H1 (cell line): Measurements from ENCODE around the gene SYTL2. TPM values are rescaled to one million over a fixed set of nuclear protein-coding genes. Genes with fewer than 3 reads are reported as not detected.
A peak's percentile ranks its signal among the peaks of the same experiment; 100 is the strongest.

Source experiments
- CTCF ChIA-PET: fragments of 300-600 bp; sonication (Branson Sonifier 250); formaldehyde crosslinking; loops from one replicate; lab custom pipeline; 2021; ENCODE audit not compliant: partially characterized antibody; lab: Charles Lee
- POLR2A ChIA-PET: fragments of 300-600 bp; sonication (Branson Sonifier 250); formaldehyde crosslinking; loops from one replicate; lab custom pipeline; 2021; ENCODE audit warnings: inconsistent platforms; ENCODE audit not compliant: partially characterized antibody; lab: Charles Lee
- DNase-seq, 2 experiments: peaks; one replicate each; pipeline versions ENCODE4 v3.0.0 to v3.0.0-alpha.2; 2010 to 2022; ENCODE audit warnings: low spot score in 2 of 2, low read depth in 1 of 2, mixed read lengths in 1 of 2
- FAIRE-seq: peaks from 2 replicates; lab custom pipeline; 2011; peaks lifted over from hg19 to GRCh38; lab: Jason Lieb, UNC
- H2AFZ ChIP-seq: 2 replicates; pipeline ENCODE4 v1.8.1; 2012; ENCODE audit warnings: low read length, inconsistent platforms
- H2AK5ac ChIP-seq: 2 replicates; pipeline ENCODE4 v1.6.1; 2013; ENCODE audit warnings: low read depth, low read length
- H2BK120ac ChIP-seq: replicated peaks from 2 replicates; pipeline ENCODE3; 2013; ENCODE audit warnings: low read depth, low read length, inconsistent platforms
- H2BK12ac ChIP-seq: 2 replicates; pipeline ENCODE4 v1.6.1; 2013; ENCODE audit warnings: low read depth, low read length
- H2BK15ac ChIP-seq: 2 replicates; pipeline ENCODE4 v1.6.1; 2013; ENCODE audit warnings: low read length
- H2BK20ac ChIP-seq: 2 replicates; pipeline ENCODE4 v1.6.1; 2013; ENCODE audit warnings: low read length
- H2BK5ac ChIP-seq: 2 replicates; pipeline ENCODE4 v1.6.1; 2013; ENCODE audit warnings: low read depth, low read length
- H3K14ac ChIP-seq: 2 replicates; pipeline ENCODE4 v1.6.1; 2013; ENCODE audit warnings: inconsistent platforms; ENCODE audit not compliant: insufficient read length
- H3K18ac ChIP-seq: 2 replicates; pipeline ENCODE4 v1.6.1; 2013; ENCODE audit warnings: low read length; ENCODE audit errors: extremely low read depth
- H3K23ac ChIP-seq: 2 replicates; pipeline ENCODE4 v1.6.1; 2013; ENCODE audit warnings: inconsistent platforms; ENCODE audit not compliant: insufficient read length
- H3K23me2 ChIP-seq: 2 replicates; pipeline ENCODE4 v1.6.1; 2013; ENCODE audit warnings: low read depth, low read length
- H3K27ac ChIP-seq: 2 replicates; pipeline ENCODE4 v1.6.1; 2011; ENCODE audit warnings: low read depth, low read length, inconsistent platforms
- H3K27me3 ChIP-seq, 4 experiments: replicated peaks in 1 of 4; 1 replicate in 1 of 4; 2 replicates in 3 of 4; pipeline versions ENCODE4 v1.6.1 to v1.8.1; 2011 to 2013; ENCODE audit warnings: low read length in 3 of 4, mild to moderate bottlenecking in 3 of 4, inconsistent platforms in 2 of 4, mixed read lengths in 2 of 4, moderate library complexity in 1 of 4; ENCODE audit not compliant: control insufficient read depth in 3 of 4, insufficient read depth in 3 of 4; ENCODE audit errors: extremely low read depth in 1 of 4
- H3K36me3 ChIP-seq, 4 experiments: 2 replicates each; pipeline versions ENCODE4 v1.6.1 to v1.8.1; 2011 to 2013; ENCODE audit warnings: mild to moderate bottlenecking in 4 of 4, low read length in 3 of 4, moderate library complexity in 2 of 4, control low read depth in 1 of 4, inconsistent platforms in 1 of 4; ENCODE audit not compliant: insufficient read depth in 4 of 4, control insufficient read depth in 2 of 4
- H3K4ac ChIP-seq: replicated peaks from 2 replicates; pipeline ENCODE3; 2013; ENCODE audit warnings: low read length, low read depth, mixed read lengths, inconsistent platforms; ENCODE audit not compliant: insufficient read length
- H3K4me1 ChIP-seq, 4 experiments: replicated peaks in 1 of 4; 1 replicate in 1 of 4; 2 replicates in 3 of 4; pipeline versions ENCODE4 v1.6.1 to v1.8.1; 2011 to 2013; ENCODE audit warnings: low read length in 3 of 4, inconsistent platforms in 2 of 4, mixed read lengths in 1 of 4; ENCODE audit not compliant: insufficient read depth in 4 of 4, control insufficient read depth in 3 of 4
- H3K4me2 ChIP-seq, 2 experiments: 2 replicates each; pipeline versions ENCODE4 v1.6.1 to v1.8.1; 2011 to 2013; ENCODE audit warnings: low read depth in 2 of 2, low read length in 2 of 2, control low read depth in 1 of 2, inconsistent platforms in 1 of 2, mild to moderate bottlenecking in 1 of 2; ENCODE audit not compliant: insufficient read depth in 1 of 2
- H3K4me3 ChIP-seq, 4 experiments: fragments of 200-600, 300-600 bp in 1 of 4; sonication (generic), shearing (Covaris generic), sonication (Bioruptor Twin) in 1 of 4; 2 replicates each; pipeline versions ENCODE4 v1.5.1 to v1.8.1; 2011 to 2016; ENCODE audit warnings: low read length in 4 of 4, low read depth in 3 of 4, control low read depth in 2 of 4, inconsistent platforms in 2 of 4, mild to moderate bottlenecking in 2 of 4, mixed read lengths in 1 of 4, moderate library complexity in 1 of 4; ENCODE audit not compliant: insufficient read depth in 2 of 4; ENCODE audit errors: extremely low read depth in 1 of 4
- H3K56ac ChIP-seq: replicated peaks from 2 replicates; pipeline ENCODE3; 2013; ENCODE audit warnings: low read depth, mild to moderate bottlenecking, mixed read lengths, low read length, inconsistent platforms; ENCODE audit not compliant: insufficient read length
- H3K79me1 ChIP-seq: 2 replicates; pipeline ENCODE4 v1.6.1; 2013; ENCODE audit warnings: low read depth, low read length, control low read depth
- H3K79me2 ChIP-seq, 2 experiments: 2 replicates each; pipeline versions ENCODE4 v1.6.1 to v1.8.1; 2012 to 2013; ENCODE audit warnings: low read length in 2 of 2, mild to moderate bottlenecking in 2 of 2, inconsistent platforms in 1 of 2; ENCODE audit not compliant: insufficient read depth in 2 of 2, control insufficient read depth in 1 of 2
- H3K9ac ChIP-seq, 4 experiments: replicated peaks in 1 of 4; 1 replicate in 1 of 4; 2 replicates in 3 of 4; pipeline versions ENCODE4 v1.6.1 to v1.8.1; 2011 to 2013; ENCODE audit warnings: low read depth in 3 of 4, low read length in 3 of 4, control low read depth in 2 of 4, mild to moderate bottlenecking in 2 of 4, moderate library complexity in 2 of 4, inconsistent platforms in 1 of 4; ENCODE audit errors: extremely low read depth in 1 of 4
- H3K9me3 ChIP-seq, 2 experiments: 2 replicates each; pipeline versions ENCODE4 v1.6.1 to v1.8.1; 2012 to 2013; ENCODE audit warnings: mild to moderate bottlenecking in 2 of 2, moderate library complexity in 2 of 2, control low read depth in 1 of 2, inconsistent platforms in 1 of 2, low read depth in 1 of 2, low read length in 1 of 2, mixed read lengths in 1 of 2; ENCODE audit not compliant: insufficient read depth in 2 of 2
- H4K20me1 ChIP-seq, 2 experiments: replicated peaks in 1 of 2; 2 replicates each; pipeline versions ENCODE3 to v1.8.1; 2011 to 2013; ENCODE audit warnings: inconsistent platforms in 2 of 2, low read length in 2 of 2, mild to moderate bottlenecking in 1 of 2; ENCODE audit not compliant: insufficient read depth in 2 of 2, control insufficient read depth in 1 of 2
- H4K5ac ChIP-seq: 2 replicates; pipeline ENCODE4 v1.6.1; 2013; ENCODE audit warnings: low read length, low read depth, mixed read lengths, inconsistent platforms; ENCODE audit not compliant: insufficient read length
- H4K8ac ChIP-seq: 2 replicates; pipeline ENCODE4 v1.8.0; 2013; ENCODE audit warnings: mild to moderate bottlenecking, moderate library complexity, low read length, inconsistent platforms; ENCODE audit not compliant: insufficient read depth; ENCODE audit errors: extremely low read depth
- H4K91ac ChIP-seq: replicated peaks from 2 replicates; pipeline ENCODE3; 2013; ENCODE audit warnings: low read length, mixed read lengths, inconsistent platforms; ENCODE audit not compliant: insufficient read length
- ATF3 ChIP-seq: IDR thresholded peaks from 2 replicates; pipeline ENCODE4 v1.6.1; 2011; ENCODE audit warnings: low read depth, mild to moderate bottlenecking, low read length; ENCODE audit not compliant: insufficient read depth
- CBX8 ChIP-seq: fragments of 300-800, 300-1000 bp; sonication (generic); IDR thresholded peaks from 2 replicates; pipeline ENCODE4 v1.7.1; 2016; ENCODE audit warnings: low read depth, low read length, borderline replicate concordance
- CEBPB ChIP-seq: IDR thresholded peaks from 2 replicates; pipeline ENCODE4 v1.6.1; 2012; ENCODE audit warnings: low read depth, low read length
- POLR2A ChIP-seq, 2 experiments: IDR thresholded peaks; 1 replicate in 1 of 2; 2 replicates in 1 of 2; pipeline ENCODE4 v1.6.1; 2011; ENCODE audit warnings: low read depth in 2 of 2, low read length in 2 of 2, mild to moderate bottlenecking in 2 of 2; ENCODE audit errors: control extremely low read depth in 1 of 2
- POLR2AphosphoS5 ChIP-seq: IDR thresholded peaks from 2 replicates; pipeline ENCODE4 v1.6.1; 2011; ENCODE audit warnings: low read depth, low read length
- RNF2 ChIP-seq: fragments of 200-900, 300-1000 bp; sonication (generic); IDR thresholded peaks from 2 replicates; pipeline ENCODE4 v1.7.1; 2016; ENCODE audit warnings: borderline replicate concordance, low read depth, mild to moderate bottlenecking, antibody characterized with exemption, low read length; ENCODE audit not compliant: poor library complexity, severe bottlenecking; ENCODE audit errors: missing control alignments
- SAP30 ChIP-seq: fragments of 300-600 bp; sonication (generic); IDR thresholded peaks from 2 replicates; pipeline ENCODE4 v1.7.1; 2012; ENCODE audit warnings: low read length, moderate library complexity, mild to moderate bottlenecking, inconsistent platforms; ENCODE audit not compliant: insufficient read depth, insufficient replicate concordance
- SIX5 ChIP-seq: IDR thresholded peaks from 2 replicates; pipeline ENCODE4 v1.6.1; 2011; ENCODE audit warnings: mild to moderate bottlenecking, low read depth, low read length
- SRF ChIP-seq: IDR thresholded peaks from 2 replicates; pipeline ENCODE4 v1.6.1; 2011; ENCODE audit warnings: mild to moderate bottlenecking, low read depth, low read length, moderate library complexity
- TAF7 ChIP-seq: optimal IDR thresholded peaks from 2 replicates; pipeline ENCODE3; 2011; ENCODE audit warnings: low read depth, mild to moderate bottlenecking, inconsistent platforms, low read length, moderate library complexity, borderline replicate concordance
- YY1 ChIP-seq: IDR thresholded peaks from 2 replicates; pipeline ENCODE4 v1.6.1; 2011; ENCODE audit warnings: low read depth, mild to moderate bottlenecking, low read length
- WGBS, 2 experiments: shearing (Covaris generic) in 1 of 2; methylation state at CpG; one replicate each; pipeline versions ENCODE4 v1.1.6 to v1.1.7; 2013 to 2015; ENCODE audit warnings: low lambda C conversion rate in 2 of 2, mixed read lengths in 2 of 2, inconsistent platforms in 1 of 2, low coverage in 1 of 2, missing lambda C conversion rate in 1 of 2; ENCODE audit not compliant: insufficient replicate concordance in 2 of 2, insufficient coverage in 1 of 2, insufficient read length in 1 of 2; ENCODE audit errors: extremely low coverage in 1 of 2, missing lambda C conversion rate in 1 of 2; 5-methylcytosine and 5-hydroxymethylcytosine counted together
- polyA plus RNA-seq, 7 experiments: library from polyadenylated mRNA; depleted of rRNA in 3 of 7; stranded (reverse) in 5 of 7; unstranded in 2 of 7; fragments of >200 nt in 5 of 7; fragments of 200-250 nt in 2 of 7; gene quantifications; 1 replicate in 5 of 7; 2 replicates in 1 of 7; 4 replicates in 1 of 7; pipeline versions ENCODE4 v1.2.1 to v1.2.3, GENCODE V29; 2011 to 2013; ENCODE audit warnings: missing spikeins in 2 of 7, mixed read lengths in 2 of 7
- total RNA-seq: library from RNA; stranded (reverse); fragmentation: NEBNext Ultra II Directional; extraction: Animal tissue kit (Norgen Biotek cat#: 25700); gene quantifications from 2 replicates; pipeline ENCODE4 v1.2.1, GENCODE V29; 2021

SYTL2 gene
- total and polyA plus RNA-seq, 2 of the 8 experiments (the other 6 are each of a cell fraction or from before 2014, with no cell fraction given) = 1.3 to 9.1 TPM

- Histone ChIP-seq H3K4ac (no peak within 1 kb of the TSS), H3K36me3 (peaks cover 0 to 3% (median 0%) of the 10 kb centered on the region in 4 experiments; a peak in 1 of 8 replicates), H2BK120ac (peak within 1 kb of the TSS; percentile 2), H3K27ac (peak within 1 kb of the TSS; percentile 66; the same call in 1 of the 2 replicates), H4K8ac (no peak within 1 kb of the TSS), H3K4me2 (peak within 1 kb of the TSS; percentile 76 to 89), H3K23ac (no peak within 1 kb of the TSS), H3K4me1 (peaks cover 0 to 8% (median 0%) of the 10 kb centered on the region in 4 experiments; a peak in 4 of 7 replicates), H3K18ac (peak within 1 kb of the TSS; percentile 19), H3K79me2 (peaks cover 0 to 6% of the 10 kb centered on the region in 2 experiments; a peak in 1 of 4 replicates), H4K20me1 (no peaks in the 10 kb centered on the region), H2BK15ac (0 out of 2 replicates have a peak within 1 kb of the TSS, but pooled peaks have one; percentile 65), H3K9me3 (no peaks in the 10 kb centered on the region), H3K23me2 (0 out of 2 replicates have a peak, but pooled peaks cover 4% of the 10 kb centered on the region), H3K4me3 (peak within 1 kb of the TSS; percentile 58 to 88 (median 70)), H3K79me1 (no peaks in the 10 kb centered on the region), H2AK5ac (no peak within 1 kb of the TSS), H2AFZ (peak within 1 kb of the TSS; percentile 88; the same call in 1 of the 2 replicates), H3K27me3 (no peaks in the 10 kb centered on the region), H2BK20ac (no peak within 1 kb of the TSS), H2BK5ac (peak within 1 kb of the TSS; percentile 83), H3K9ac (peak within 1 kb of the TSS; percentile 45 to 89 (median 74)), H3K56ac (peak within 1 kb of the TSS; percentile 25), H2BK12ac (peak within 1 kb of the TSS; percentile 68; the same call in 1 of the 2 replicates), H3K14ac (no peak within 1 kb of the TSS), H4K91ac (peak within 1 kb of the TSS; percentile 3), H4K5ac (peak within 1 kb of the TSS; percentile 77)
- ChIA-PET POLR2A (interaction anchor here (0.7 to 6.3 kb wide), 14 partner anchors 9 to 577 kb away, joined by 3 to 105 read pairs (median 5); partner anchors contain the start of genes CREBZF, DLG2, SYTL2 and TMEM126B), CTCF (interaction anchor here (0.7 to 1.5 kb wide), 5 partner anchors 10 to 207 kb away, joined by 3 to 4 read pairs (median 3); partner anchors contain the start of gene CCDC83)
- FAIRE-seq (peak; percentile 57), DNase-seq (peak; percentile 75 to 94)
- 3% methylated on average over 33 of the region's 33 CpGs; no CpG with 5 or more reads in 1 of the 2 experiments for WGBS, 2 experiments
- TF ChIP-seq YY1 (peak; percentile 98), SAP30 (no peak), TAF7 (peak; percentile 78), POLR2A (IDR thresholded peaks at IDR 0.05; ENCODE audit: control extremely low read depth in 1 of 2, low read depth in 2 of 2, low read length in 2 of 2) (peak; percentile 65 to 94), SRF (no peak), RNF2 (no peak), CBX8 (no peak), POLR2AphosphoS5 (peak; percentile 94), CEBPB (no peak), SIX5 (no peak), ATF3 (no peak)
These were observed 163.2 kb downstream of the SYTL2 start, which contains the start of gene TMEM126A for GRCh38 chr11:85647604-85648299. Gene TMEM126A, plus strand, starts transcription at chr11:85647967. Its CDS starts 2,289 bp downstream, at chr11:85650256.
